Tongue (tissue), 2 donors: ENCODE data around the gene OR6B3. TPM values are rescaled to one million over a fixed set of nuclear protein-coding genes. Genes with fewer than 3 reads are reported as not detected.

ENCODE experiments used
- DNase-seq: peaks from one replicate; pipeline ENCODE4 v3.0.0-alpha.2; 2015
- total RNA-seq: library from RNA; depleted of rRNA; stranded (reverse); fragments of >200 nt; gene quantifications from one replicate; pipeline ENCODE4 v1.2.3, GENCODE V29; 2014

The OR6B3 gene
- total RNA-seq, 1 donor from 2014 or later, result not detected

GRCh38 chr2:240043279-240043989, 9.9 kb downstream of the OR6B3 start:
- DNase-seq, result no peak

GRCh38 chr2:240042740-240043139, 10.6 kb downstream of the OR6B3 start:
- DNase-seq, result no peak

- DNase-seq, result no peak
Measured at GRCh38 chr2:240041363-240041762, 12.0 kb downstream of the OR6B3 start.

GRCh38 chr2:240037358-240037757, 16.0 kb downstream of the OR6B3 start:
- DNase-seq, result no peak

- no peak for DNase-seq
Measured at GRCh38 chr2:240033330-240033678, 20.0 kb downstream of the OR6B3 start.

GRCh38 chr2:240032406-240033329, 20.7 kb downstream of the OR6B3 start:
- DNase-seq, result no peak

GRCh38 chr2:240030379-240031094, 22.8 kb downstream of the OR6B3 start, which contains the start of gene OR6B2:
Gene OR6B2, minus strand, starts transcription at chr2:240030429. Its CDS starts 0 bp downstream, at chr2:240030429.
- DNase-seq, result no peak

- peak; percentile 14 for DNase-seq
Measured at GRCh38 chr2:240024766-240025165, 28.6 kb downstream of the OR6B3 start.

GRCh38 chr2:240023792-240024191, 29.5 kb downstream of the OR6B3 start:
- DNase-seq, result no peak

- DNase-seq, result peak; percentile 66
Measured at GRCh38 chr2:240021488-240022104, 31.7 kb downstream of the OR6B3 start.

GRCh38 chr2:240018071-240018750, 35.1 kb downstream of the OR6B3 start:
- no peak for DNase-seq

GRCh38 chr2:240014327-240014726, 39.0 kb downstream of the OR6B3 start:
- no peak for DNase-seq

GRCh38 chr2:240013343-240013742, 40.0 kb downstream of the OR6B3 start:
- DNase-seq, result peak; percentile 9

- no peak for DNase-seq
Measured at GRCh38 chr2:240002983-240003382, 50.3 kb downstream of the OR6B3 start.

- no peak for DNase-seq
Measured at GRCh38 chr2:240000671-240001070, 52.6 kb downstream of the OR6B3 start.

- no peak for DNase-seq
Measured at GRCh38 chr2:239997686-239998409, 55.5 kb downstream of the OR6B3 start.
